Measurements from ENCODE around the gene SCN5A. TPM values are rescaled to one million over a fixed set of nuclear protein-coding genes. Genes with fewer than 3 reads are reported as not detected.
A peak's percentile ranks its signal among the peaks of the same experiment; 100 is the strongest.

Gene SCN5A
- total and polyA plus RNA-seq, 10 donors: 0.02 to 1.2 (median 0.17) TPM; not detected in 3

DNA sequence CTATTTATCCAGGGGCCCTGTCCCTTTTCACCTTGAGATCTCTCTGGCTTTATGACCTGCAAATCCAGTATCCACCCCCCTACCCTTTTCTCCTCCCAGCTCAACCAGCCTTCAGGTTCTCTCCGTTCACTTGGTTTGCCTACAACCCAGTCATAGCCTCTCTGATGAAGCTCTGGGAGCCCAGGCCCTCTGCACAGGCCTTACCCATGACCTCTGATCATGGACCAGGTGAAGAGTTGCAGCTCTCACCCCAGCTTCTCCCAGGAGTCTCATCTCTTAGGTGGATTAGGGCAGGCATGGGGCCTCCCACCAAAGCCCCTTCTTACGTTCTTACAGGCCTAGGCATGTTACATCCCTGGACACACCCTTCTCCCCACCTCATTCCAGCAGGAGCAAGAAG is 93.6 kb downstream of the SCN5A start:
- Histone ChIP-seq H3K4me1 (no peaks in the 10 kb centered on the region), H3K27me3 (replicated peaks in 1 of 7) (no peaks in the 10 kb centered on the region), H3K36me3 (peaks cover 0 to 2% (median 0%) of the 10 kb centered on the region in 6 donors), H3K4me3 (no peak overlapping the region), H3K27ac (no peak overlapping the region), H3K9me3 (peaks cover 0 to 14% (median 5%) of the 10 kb centered on the region in 8 donors)
- DNase-seq: peak; percentile 36
- TF ChIP-seq, protein P1, sequence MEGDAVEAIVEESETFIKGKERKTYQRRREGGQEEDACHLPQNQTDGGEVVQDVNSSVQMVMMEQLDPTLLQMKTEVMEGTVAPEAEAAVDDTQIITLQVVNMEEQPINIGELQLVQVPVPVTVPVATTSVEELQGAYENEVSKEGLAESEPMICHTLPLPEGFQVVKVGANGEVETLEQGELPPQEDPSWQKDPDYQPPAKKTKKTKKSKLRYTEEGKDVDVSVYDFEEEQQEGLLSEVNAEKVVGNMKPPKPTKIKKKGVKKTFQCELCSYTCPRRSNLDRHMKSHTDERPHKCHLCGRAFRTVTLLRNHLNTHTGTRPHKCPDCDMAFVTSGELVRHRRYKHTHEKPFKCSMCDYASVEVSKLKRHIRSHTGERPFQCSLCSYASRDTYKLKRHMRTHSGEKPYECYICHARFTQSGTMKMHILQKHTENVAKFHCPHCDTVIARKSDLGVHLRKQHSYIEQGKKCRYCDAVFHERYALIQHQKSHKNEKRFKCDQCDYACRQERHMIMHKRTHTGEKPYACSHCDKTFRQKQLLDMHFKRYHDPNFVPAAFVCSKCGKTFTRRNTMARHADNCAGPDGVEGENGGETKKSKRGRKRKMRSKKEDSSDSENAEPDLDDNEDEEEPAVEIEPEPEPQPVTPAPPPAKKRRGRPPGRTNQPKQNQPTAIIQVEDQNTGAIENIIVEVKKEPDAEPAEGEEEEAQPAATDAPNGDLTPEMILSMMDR (IDR thresholded peaks at IDR 0.05 in 8 of 11, conservative IDR thresholded peaks at IDR 0.05 in 3 of 11): no peak
- TF ChIP-seq POLR2AphosphoS5 (IDR thresholded peaks at IDR 0.05) (no peak), POLR2A (IDR thresholded peaks at IDR 0.05) (no peak)
- 80 to 98% (median 91%) methylated on average over 2 of the region's 2 CpGs for WGBS, 5 donors
- intact Hi-C loops (cut with DNase I; ENCODE audit: low total_unique reads): no loop called here

DNA sequence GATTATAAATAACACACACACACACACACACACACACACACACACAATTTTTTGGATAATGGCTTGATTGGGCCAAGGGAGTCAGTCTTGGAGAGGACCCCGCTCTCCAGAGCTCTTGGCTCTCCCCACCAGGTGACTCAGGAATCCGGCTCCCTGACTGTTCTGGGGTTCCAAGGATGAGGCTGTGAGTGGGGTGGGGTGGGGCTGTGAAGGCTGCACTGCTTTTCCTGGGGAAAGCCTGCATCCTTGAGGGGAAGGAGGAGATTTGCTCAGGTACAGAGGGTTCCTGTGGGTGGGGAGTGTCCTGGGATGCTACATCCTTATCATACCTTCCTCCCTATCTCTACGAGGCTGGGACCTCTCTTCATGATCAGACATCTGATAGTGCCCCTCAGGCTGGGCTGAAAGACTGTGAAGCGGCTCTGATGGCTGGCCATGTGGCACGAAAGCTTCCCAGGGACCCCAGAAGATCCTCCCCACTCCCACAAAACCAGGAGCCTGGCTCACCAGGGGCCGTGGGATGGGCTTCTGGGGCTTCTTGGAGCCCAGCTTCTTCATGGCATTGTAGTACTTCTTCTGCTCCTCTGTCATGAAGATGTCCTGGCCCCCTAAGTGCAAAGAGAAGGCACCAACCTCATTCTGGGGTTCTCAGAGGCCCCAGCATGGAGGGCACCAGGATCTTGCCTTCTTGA is 94.2 kb downstream of the SCN5A start:
- Histone ChIP-seq H3K4me1 (no peaks in the 10 kb centered on the region), H3K9me3 (peaks cover 0 to 14% (median 5%) of the 10 kb centered on the region in 8 donors), H3K36me3 (peaks cover 0 to 8% (median 0%) of the 10 kb centered on the region in 6 donors), H3K27me3 (replicated peaks in 1 of 7) (no peaks in the 10 kb centered on the region), H3K4me3 (no peak overlapping the region), H3K27ac (no peak overlapping the region)
- WGBS, 5 donors: 73 to 100% (median 82%) methylated on average over 1 to 6 of the region's 6 CpGs
- intact Hi-C loops (cut with DNase I; ENCODE audit: low total_unique reads): no loop called here
- TF ChIP-seq POLR2A (IDR thresholded peaks at IDR 0.05) (no peak), POLR2AphosphoS5 (IDR thresholded peaks at IDR 0.05) (no peak)
- TF ChIP-seq, protein P1 (IDR thresholded peaks at IDR 0.05 in 8 of 11, conservative IDR thresholded peaks at IDR 0.05 in 3 of 11): no peak
- peak; percentile 44 for DNase-seq

GRCh38 chr3:38554127-38554827 is 95.2 kb downstream of the SCN5A start:
- Histone ChIP-seq H3K9me3 (peaks cover 0 to 14% (median 5%) of the 10 kb centered on the region in 8 donors), H3K4me1 (no peaks in the 10 kb centered on the region), H3K27ac (no peak overlapping the region), H3K36me3 (peaks cover 0 to 10% (median 0%) of the 10 kb centered on the region in 6 donors), H3K4me3 (no peak overlapping the region), H3K27me3 (replicated peaks in 1 of 7) (no peaks in the 10 kb centered on the region)
- intact Hi-C loops (cut with DNase I; ENCODE audit: low total_unique reads): no loop called here
- WGBS, 5 donors: 89 to 93% (median 92%) methylated on average over 8 of the region's 8 CpGs
- TF ChIP-seq POLR2AphosphoS5 (IDR thresholded peaks at IDR 0.05): no peak
- TF ChIP-seq POLR2A (IDR thresholded peaks at IDR 0.05): no peak
- TF ChIP-seq, protein P1 (IDR thresholded peaks at IDR 0.05 in 8 of 11, conservative IDR thresholded peaks at IDR 0.05 in 3 of 11): no peak
- DNase-seq: peak; percentile 44

DNA sequence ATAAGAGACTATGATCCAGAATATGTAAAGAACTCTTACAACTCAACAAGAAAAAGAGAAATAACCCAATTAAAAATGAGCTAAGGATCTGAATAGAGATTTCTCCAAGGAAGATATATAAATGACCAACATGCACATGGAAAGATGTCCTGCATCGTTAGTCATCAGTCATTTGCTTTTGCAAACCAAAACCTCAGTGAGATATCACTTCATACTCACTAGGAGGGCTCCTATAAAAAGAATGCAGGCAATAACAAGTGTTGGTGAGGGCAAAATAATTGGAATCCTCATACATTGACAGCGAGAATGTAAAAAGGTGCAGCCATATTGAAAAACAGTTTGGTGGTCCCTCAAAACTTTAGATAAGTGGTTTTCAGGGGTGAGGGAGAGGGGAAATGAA is 96.4 kb downstream of the SCN5A start:
- Histone ChIP-seq H3K4me1 (no peaks in the 10 kb centered on the region), H3K27ac (no peak overlapping the region), H3K9me3 (peaks cover 0 to 14% (median 5%) of the 10 kb centered on the region in 8 donors), H3K4me3 (no peak overlapping the region), H3K36me3 (peaks cover 0 to 10% (median 0%) of the 10 kb centered on the region in 6 donors), H3K27me3 (replicated peaks in 1 of 7) (no peaks in the 10 kb centered on the region)
- intact Hi-C loops (cut with DNase I; ENCODE audit: low total_unique reads): no loop called here
- no peak for DNase-seq
- no peak for TF ChIP-seq POLR2AphosphoS5 (IDR thresholded peaks at IDR 0.05)
- no peak for TF ChIP-seq POLR2A (IDR thresholded peaks at IDR 0.05)
- TF ChIP-seq, protein P1 (IDR thresholded peaks at IDR 0.05 in 8 of 11, conservative IDR thresholded peaks at IDR 0.05 in 3 of 11): no peak
- WGBS, 5 donors: 83 to 94% (median 86%) methylated on average over 2 of the region's 2 CpGs
